ENCODE results near the gene PLAGL1.

- TF ChIP-seq POLR2AphosphoS5 (IDR thresholded peaks at IDR 0.05; ENCODE audit: low read depth, low read length) (no peak), POLR2A (IDR thresholded peaks at IDR 0.05; ENCODE audit: low read depth, low read length) (no peak)
Observed at GRCh38 chr6:143993965-143994646, 14.0 kb downstream of the PLAGL1 start.
